NCI-H82 (cell line): ENCODE measurements around the gene MYO7A.

Source experiments
- DNase-seq: peaks from one replicate; lab custom pipeline; 2025; lab: John Stamatoyannopoulos, UW

The MYO7A gene

GRCh38 chr11:77093056-77093891 lies 34.8 kb upstream of the MYO7A start:
- DNase-seq, result no peak

GRCh38 chr11:77093987-77094840 lies 33.8 kb upstream of the MYO7A start:
- DNase-seq, result no peak

- no peak for DNase-seq
Measured at GRCh38 chr11:77094841-77095365, 33.1 kb upstream of the MYO7A start.

GRCh38 chr11:77095551-77096490 lies 32.2 kb upstream of the MYO7A start:
- DNase-seq, result no peak

GRCh38 chr11:77096591-77097019 lies 31.4 kb upstream of the MYO7A start:
- no peak for DNase-seq

- peak; percentile 43 for DNase-seq
Measured at GRCh38 chr11:77097180-77097579, 30.9 kb upstream of the MYO7A start.

- no peak for DNase-seq
Measured at GRCh38 chr11:77100166-77101042, 27.6 kb upstream of the MYO7A start.

GRCh38 chr11:77101043-77101537 lies 27.0 kb upstream of the MYO7A start:
- peak; percentile 40 for DNase-seq

GRCh38 chr11:77102246-77103210 lies 25.5 kb upstream of the MYO7A start, which contains the start of gene OMP:
OMP (plus strand) TSS chr11:77102840; CDS start chr11:77102840, 0 bp downstream.
- DNase-seq, result no peak

- DNase-seq, result no peak
Measured at GRCh38 chr11:77103319-77103718, 24.7 kb upstream of the MYO7A start.

GRCh38 chr11:77104727-77105126 lies 23.3 kb upstream of the MYO7A start:
- DNase-seq, result no peak

GRCh38 chr11:77106321-77106720 lies 21.7 kb upstream of the MYO7A start:
- DNase-seq, result no peak

GRCh38 chr11:77106759-77107158 lies 21.3 kb upstream of the MYO7A start:
- DNase-seq, result no peak

- DNase-seq, result no peak
Measured at GRCh38 chr11:77107950-77108349, 20.1 kb upstream of the MYO7A start.

GRCh38 chr11:77108436-77108835 lies 19.6 kb upstream of the MYO7A start:
- DNase-seq, result no peak

- DNase-seq, result no peak
Measured at GRCh38 chr11:77109236-77110019, 18.6 kb upstream of the MYO7A start.

- no peak for DNase-seq
Measured at GRCh38 chr11:77110836-77111235, 17.2 kb upstream of the MYO7A start.

GRCh38 chr11:77111277-77111676 lies 16.8 kb upstream of the MYO7A start:
- DNase-seq, result no peak
